GM12872 (cell line): Measurements from ENCODE around the gene ASIC3.

Experiments
- CTCF ChIP-seq: IDR thresholded peaks from 3 replicates; pipeline ENCODE4 v1.5.1; 2011; ENCODE audit warnings: low read depth, mild to moderate bottlenecking, low read length, moderate library complexity; ENCODE audit not compliant: insufficient read depth

ASIC3 gene

GRCh38 chr7:151099486-151100211, 51.3 kb downstream of the ASIC3 start:
- no peak for TF ChIP-seq CTCF

GRCh38 chr7:151100921-151101320, 52.6 kb downstream of the ASIC3 start:
- TF ChIP-seq CTCF, result no peak

- TF ChIP-seq CTCF, result no peak
Observed at GRCh38 chr7:151101621-151102396, 53.5 kb downstream of the ASIC3 start.
